GM23338 (cell line): Measurements from ENCODE around the gene ADAMTS19. TPM values are rescaled to one million over a fixed set of nuclear protein-coding genes. Genes with fewer than 3 reads are reported as not detected.

Source experiments
- ATAC-seq: fragments of 200-7000 bp; cut with Tn5 transposase; 3 replicates; pipeline ENCODE4 v1.9.1; 2020
- DNase-seq: peaks from one replicate; pipeline ENCODE4 v3.0.0-alpha.2; 2015; ENCODE audit warnings: low spot score
- H2AFZ ChIP-seq: fragments of 200-600 bp; sonication (generic); 2 replicates; pipeline ENCODE4 v1.8.0; 2016; ENCODE audit warnings: antibody characterized with exemption, mild to moderate bottlenecking, moderate library complexity
- H3F3A ChIP-seq: fragments of 200-600 bp; sonication (generic); replicated peaks from 2 replicates; pipeline ENCODE4 v1.8.0; 2017; ENCODE audit warnings: antibody characterized with exemption, mixed run types, low read depth
- H3K27ac ChIP-seq: fragments of 200-600 bp; sonication (generic); 2 replicates; pipeline ENCODE4 v1.6.1; 2016; ENCODE audit warnings: low read depth
- H3K27me3 ChIP-seq: fragments of 200-600 bp; sonication (generic); 2 replicates; pipeline ENCODE4 v1.8.0; 2016; ENCODE audit warnings: mild to moderate bottlenecking, mixed run types, moderate library complexity; ENCODE audit not compliant: insufficient read depth
- H3K36me3 ChIP-seq: fragments of 200-600 bp; sonication (generic); 2 replicates; pipeline ENCODE4 v1.8.0; 2016; ENCODE audit warnings: mild to moderate bottlenecking; ENCODE audit not compliant: insufficient read depth
- H3K4me1 ChIP-seq: fragments of 200-600 bp; sonication (generic); 2 replicates; pipeline ENCODE4 v1.8.0; 2016; ENCODE audit warnings: mild to moderate bottlenecking, moderate library complexity; ENCODE audit not compliant: insufficient read depth
- H3K4me2 ChIP-seq: fragments of 200-600 bp; sonication (generic); 2 replicates; pipeline ENCODE4 v1.7.1; 2017; ENCODE audit warnings: mixed run types
- H3K4me3 ChIP-seq: fragments of 200-600 bp; sonication (generic); 2 replicates; pipeline ENCODE4 v1.6.1; 2016; ENCODE audit warnings: mixed run types
- H3K79me2 ChIP-seq: fragments of 200-600 bp; sonication (generic); replicated peaks from 2 replicates; pipeline ENCODE4 v1.8.0; 2017; ENCODE audit warnings: mild to moderate bottlenecking; ENCODE audit not compliant: insufficient read depth
- H3K9me2 ChIP-seq: fragments of 200-600 bp; sonication (generic); 2 replicates; pipeline ENCODE4 v1.8.0; 2017; ENCODE audit not compliant: insufficient read depth
- H4K20me1 ChIP-seq: fragments of 200-600 bp; sonication (generic); replicated peaks from 2 replicates; pipeline ENCODE4 v1.8.0; 2017; ENCODE audit warnings: mild to moderate bottlenecking; ENCODE audit not compliant: insufficient read depth
- H3K27ac Mint-ChIP-seq: 2 replicates; pipeline ENCODE4 v1.8.0; 2020; ENCODE audit warnings: inconsistent platforms, mild to moderate bottlenecking, moderate library complexity, mixed read lengths
- H3K27me3 Mint-ChIP-seq: 3 replicates; pipeline ENCODE4 v1.8.0; 2022; ENCODE audit warnings: low read depth, mild to moderate bottlenecking, moderate library complexity, mixed read lengths, inconsistent platforms; ENCODE audit not compliant: insufficient read depth, poor library complexity
- H3K36me3 Mint-ChIP-seq: 3 replicates; pipeline ENCODE4 v1.8.0; 2021; ENCODE audit warnings: low read depth, mild to moderate bottlenecking, inconsistent platforms, moderate library complexity, mixed read lengths
- H3K4me1 Mint-ChIP-seq: 3 replicates; pipeline ENCODE4 v1.8.0; 2020; ENCODE audit warnings: mild to moderate bottlenecking, inconsistent platforms, mixed read lengths
- H3K4me3 Mint-ChIP-seq: 3 replicates; pipeline ENCODE4 v1.8.0; 2021; ENCODE audit warnings: moderate library complexity, mild to moderate bottlenecking, inconsistent platforms, mixed read lengths
- H3K9me3 Mint-ChIP-seq: 3 replicates; pipeline ENCODE4 v1.8.0; 2020; ENCODE audit warnings: moderate library complexity, mild to moderate bottlenecking, inconsistent platforms, mixed read lengths
- CREB1 ChIP-seq: fragments of 250-450 bp; sonication (Bioruptor Pico); IDR thresholded peaks from 2 replicates; pipeline ENCODE4 v1.5.0; 2020; ENCODE audit warnings: low read depth, mild to moderate bottlenecking, moderate library complexity
- EZH2 ChIP-seq: fragments of 200-600 bp; sonication (generic); IDR thresholded peaks from one replicate; pipeline ENCODE4 v1.8.0; 2017; ENCODE audit warnings: antibody characterized with exemption, mild to moderate bottlenecking, low read depth; ENCODE audit not compliant: unreplicated experiment
- JUNB ChIP-seq: IDR thresholded peaks from one replicate; pipeline ENCODE4 v1.6.1; 2016; ENCODE audit warnings: antibody characterized with exemption; ENCODE audit not compliant: unreplicated experiment
- ZNF331 ChIP-seq: fragments of 250-450 bp; sonication (Bioruptor Pico); IDR thresholded peaks from 2 replicates; pipeline ENCODE4 v1.5.0; 2020; ENCODE audit warnings: low read depth, mild to moderate bottlenecking, moderate library complexity
- polyA plus RNA-seq: library from polyadenylated mRNA; unstranded; fragments of >200 nt; fragmentation: Nextera tagmentation; extraction: Ambion mirVana; gene quantifications from 2 replicates; pipeline ENCODE4 v1.2.1, GENCODE V29; 2016
- total RNA-seq: library from RNA; depleted of rRNA; stranded (reverse); fragments of >200 nt; shearing (Covaris generic); gene quantifications from 2 replicates; pipeline ENCODE4 v1.2.3, GENCODE V29; 2014
- TF ChIP-seq, protein P1 (sequence below), 2 experiments: fragments of 200-600 bp in 1 of 2; sonication (generic) in 1 of 2; conservative IDR thresholded peaks; 2 replicates each; pipeline versions ENCODE4 v1.5.1 to v1.6.1; 2016 to 2017; ENCODE audit warnings: antibody characterized with exemption in 2 of 2, low read depth in 2 of 2, mild to moderate bottlenecking in 2 of 2, moderate library complexity in 1 of 2
- TF ChIP-seq, protein P2 (sequence below): IDR thresholded peaks from one replicate; pipeline ENCODE4 v1.6.1; 2018; ENCODE audit warnings: antibody characterized with exemption; ENCODE audit not compliant: unreplicated experiment

ADAMTS19 gene
- total and polyA plus RNA-seq, 2 experiments from 2014 or later: 6.0 to 27.4 TPM

DNA sequence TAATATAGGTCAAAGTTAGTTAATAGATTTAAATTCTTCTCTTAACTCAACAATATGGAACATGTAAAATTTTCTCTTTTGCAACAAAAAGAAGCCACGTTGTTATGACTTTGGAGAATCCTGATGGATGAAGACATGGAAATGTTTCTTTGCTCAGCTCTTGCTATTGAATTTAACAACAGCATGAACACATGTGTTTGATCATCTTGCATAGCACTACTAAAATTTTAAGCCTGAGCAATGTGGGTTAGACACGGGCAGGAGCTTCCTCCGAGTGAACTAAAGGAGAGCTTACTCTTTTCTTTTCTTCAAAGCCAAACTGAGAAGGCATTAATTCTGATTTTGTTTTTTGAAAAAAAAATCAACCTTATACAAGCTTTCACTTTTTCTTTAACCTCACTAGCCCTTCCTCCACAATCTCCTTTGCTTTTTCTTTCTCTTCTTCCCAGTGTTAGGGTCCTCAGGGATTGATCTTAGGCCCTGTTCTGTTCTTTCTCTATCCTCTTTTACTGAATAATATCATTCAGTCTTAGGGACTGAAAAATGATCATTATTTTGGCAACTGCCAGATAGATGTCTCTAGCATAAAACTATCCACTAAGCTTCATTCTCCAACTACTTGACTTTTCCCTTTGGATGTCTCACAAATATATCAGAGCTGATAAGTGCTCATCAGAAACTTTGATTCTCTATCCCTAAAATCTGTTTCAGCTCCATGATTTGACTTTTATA, 36.9 kb downstream of the ADAMTS19 start:
- Mint-ChIP-seq H3K27me3 (no peaks in the 10 kb centered on the region), H3K4me1 (0 out of 3 replicates have a peak, but pooled peaks cover under 1% of the 10 kb centered on the region), H3K27ac (peak overlapping the region; percentile 79), H3K36me3 (no peaks in the 10 kb centered on the region), H3K4me3 (no peak overlapping the region), H3K9me3 (no peaks in the 10 kb centered on the region)
- no peaks in the 10 kb centered on the region for H3F3A ChIP-seq
- no peaks in the 10 kb centered on the region for H3K9me2 ChIP-seq
- no peaks in the 10 kb centered on the region; the same call in 1 of the 2 replicates for H4K20me1 ChIP-seq
- ATAC-seq: no peak
- no peak for DNase-seq
- H3K4me2 ChIP-seq: no peak overlapping the region
- H3K4me1 ChIP-seq: no peaks in the 10 kb centered on the region
- H2AFZ ChIP-seq: no peak overlapping the region
- no peak overlapping the region for H3K4me3 ChIP-seq
- no peaks in the 10 kb centered on the region for H3K27me3 ChIP-seq
- H3K79me2 ChIP-seq: peaks cover 15% of the 10 kb centered on the region
- H3K36me3 ChIP-seq: no peaks in the 10 kb centered on the region
- TF ChIP-seq ZNF331 (CRISPR knock-in tag) (no peak), JUNB (no peak), CREB1 (no peak)
- TF ChIP-seq, protein P1, sequence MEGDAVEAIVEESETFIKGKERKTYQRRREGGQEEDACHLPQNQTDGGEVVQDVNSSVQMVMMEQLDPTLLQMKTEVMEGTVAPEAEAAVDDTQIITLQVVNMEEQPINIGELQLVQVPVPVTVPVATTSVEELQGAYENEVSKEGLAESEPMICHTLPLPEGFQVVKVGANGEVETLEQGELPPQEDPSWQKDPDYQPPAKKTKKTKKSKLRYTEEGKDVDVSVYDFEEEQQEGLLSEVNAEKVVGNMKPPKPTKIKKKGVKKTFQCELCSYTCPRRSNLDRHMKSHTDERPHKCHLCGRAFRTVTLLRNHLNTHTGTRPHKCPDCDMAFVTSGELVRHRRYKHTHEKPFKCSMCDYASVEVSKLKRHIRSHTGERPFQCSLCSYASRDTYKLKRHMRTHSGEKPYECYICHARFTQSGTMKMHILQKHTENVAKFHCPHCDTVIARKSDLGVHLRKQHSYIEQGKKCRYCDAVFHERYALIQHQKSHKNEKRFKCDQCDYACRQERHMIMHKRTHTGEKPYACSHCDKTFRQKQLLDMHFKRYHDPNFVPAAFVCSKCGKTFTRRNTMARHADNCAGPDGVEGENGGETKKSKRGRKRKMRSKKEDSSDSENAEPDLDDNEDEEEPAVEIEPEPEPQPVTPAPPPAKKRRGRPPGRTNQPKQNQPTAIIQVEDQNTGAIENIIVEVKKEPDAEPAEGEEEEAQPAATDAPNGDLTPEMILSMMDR (conservative IDR thresholded peaks at IDR 0.05; ENCODE audit: low read depth in 2 of 2): no peak
- TF ChIP-seq, protein P2, sequence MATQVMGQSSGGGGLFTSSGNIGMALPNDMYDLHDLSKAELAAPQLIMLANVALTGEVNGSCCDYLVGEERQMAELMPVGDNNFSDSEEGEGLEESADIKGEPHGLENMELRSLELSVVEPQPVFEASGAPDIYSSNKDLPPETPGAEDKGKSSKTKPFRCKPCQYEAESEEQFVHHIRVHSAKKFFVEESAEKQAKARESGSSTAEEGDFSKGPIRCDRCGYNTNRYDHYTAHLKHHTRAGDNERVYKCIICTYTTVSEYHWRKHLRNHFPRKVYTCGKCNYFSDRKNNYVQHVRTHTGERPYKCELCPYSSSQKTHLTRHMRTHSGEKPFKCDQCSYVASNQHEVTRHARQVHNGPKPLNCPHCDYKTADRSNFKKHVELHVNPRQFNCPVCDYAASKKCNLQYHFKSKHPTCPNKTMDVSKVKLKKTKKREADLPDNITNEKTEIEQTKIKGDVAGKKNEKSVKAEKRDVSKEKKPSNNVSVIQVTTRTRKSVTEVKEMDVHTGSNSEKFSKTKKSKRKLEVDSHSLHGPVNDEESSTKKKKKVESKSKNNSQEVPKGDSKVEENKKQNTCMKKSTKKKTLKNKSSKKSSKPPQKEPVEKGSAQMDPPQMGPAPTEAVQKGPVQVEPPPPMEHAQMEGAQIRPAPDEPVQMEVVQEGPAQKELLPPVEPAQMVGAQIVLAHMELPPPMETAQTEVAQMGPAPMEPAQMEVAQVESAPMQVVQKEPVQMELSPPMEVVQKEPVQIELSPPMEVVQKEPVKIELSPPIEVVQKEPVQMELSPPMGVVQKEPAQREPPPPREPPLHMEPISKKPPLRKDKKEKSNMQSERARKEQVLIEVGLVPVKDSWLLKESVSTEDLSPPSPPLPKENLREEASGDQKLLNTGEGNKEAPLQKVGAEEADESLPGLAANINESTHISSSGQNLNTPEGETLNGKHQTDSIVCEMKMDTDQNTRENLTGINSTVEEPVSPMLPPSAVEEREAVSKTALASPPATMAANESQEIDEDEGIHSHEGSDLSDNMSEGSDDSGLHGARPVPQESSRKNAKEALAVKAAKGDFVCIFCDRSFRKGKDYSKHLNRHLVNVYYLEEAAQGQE: no peak
- no peak overlapping the region for H3K27ac ChIP-seq

GRCh38 chr5:129499208-129499852, 39.2 kb downstream of the ADAMTS19 start:
- H3K27ac ChIP-seq: no peak overlapping the region
- H3K79me2 ChIP-seq: peaks cover 15% of the 10 kb centered on the region
- no peaks in the 10 kb centered on the region for H3K4me1 ChIP-seq
- no peaks in the 10 kb centered on the region for H3K4me1 Mint-ChIP-seq
- no peak overlapping the region for H2AFZ ChIP-seq
- TF ChIP-seq EZH2 (no peak), ZNF331 (CRISPR knock-in tag) (no peak), CREB1 (no peak)
- TF ChIP-seq, protein P1 (conservative IDR thresholded peaks at IDR 0.05; ENCODE audit: low read depth in 2 of 2): no peak
- H3K27ac Mint-ChIP-seq: no peak overlapping the region
- no peaks in the 10 kb centered on the region for H3K27me3 ChIP-seq
- no peaks in the 10 kb centered on the region for H3K9me3 Mint-ChIP-seq
- no peaks in the 10 kb centered on the region for H3K36me3 Mint-ChIP-seq
- no peak overlapping the region for H3K4me3 ChIP-seq
- H3K4me2 ChIP-seq: no peak overlapping the region
- no peak for ATAC-seq
- H4K20me1 ChIP-seq: no peaks in the 10 kb centered on the region
- no peaks in the 10 kb centered on the region for H3K36me3 ChIP-seq
- H3F3A ChIP-seq: no peaks in the 10 kb centered on the region
- no peaks in the 10 kb centered on the region for H3K9me2 ChIP-seq
- no peaks in the 10 kb centered on the region for H3K27me3 Mint-ChIP-seq
- H3K4me3 Mint-ChIP-seq: no peak overlapping the region
- no peak for DNase-seq
